Ascending aorta (tissue), 2 donors: ENCODE measurements around the gene PPP1R3G. TPM values are rescaled to one million over a fixed set of nuclear protein-coding genes. Genes with fewer than 3 reads are reported as not detected.

Experiments
- DNase-seq, 2 donors: peaks; one replicate each; pipeline ENCODE4 v3.0.0-alpha.2; 2019; ENCODE audit warnings: low spot score in 2 of 2
- H3K27ac ChIP-seq, 2 donors: fragments of 200-600 bp; sonication (generic); one replicate each; pipeline ENCODE4 v1.5.1; 2016 to 2017; ENCODE audit warnings: mild to moderate bottlenecking in 1 of 2
- H3K27me3 ChIP-seq: fragments of 200-600 bp; sonication (generic); one replicate; pipeline ENCODE4 v1.5.1; 2017
- H3K36me3 ChIP-seq, 2 donors: fragments of 200-600 bp; sonication (generic); one replicate each; pipeline ENCODE4 v1.5.1; 2016
- H3K4me1 ChIP-seq, 2 donors: fragments of 200-600 bp; sonication (generic); one replicate each; pipeline ENCODE4 v1.5.1; 2016 to 2017; ENCODE audit warnings: mild to moderate bottlenecking in 1 of 2
- H3K4me3 ChIP-seq, 2 donors: fragments of 200-600 bp; sonication (generic); one replicate each; pipeline ENCODE4 v1.5.1; 2016 to 2017; ENCODE audit warnings: mild to moderate bottlenecking in 1 of 2
- H3K9me3 ChIP-seq, 2 donors: fragments of 200-600 bp; sonication (generic); one replicate each; pipeline ENCODE4 v1.5.1; 2016
- CTCF ChIP-seq, 3 experiments: fragments of 200-600 bp in 2 of 3; fragments of 450-650 bp in 1 of 3; sonication (generic) in 2 of 3; IDR thresholded peaks; one replicate each; pipeline ENCODE4 v1.5.1; 2016 to 2019; ENCODE audit warnings: antibody characterized with exemption in 3 of 3, mild to moderate bottlenecking in 1 of 3, moderate library complexity in 1 of 3
- intact Hi-C: fragments of 100-400 bp; cut with DNase I; formaldehyde crosslinking; loops from one replicate; pipeline ENCODE4 v1.15.1; 2023
- total RNA-seq: library from RNA; depleted of rRNA; stranded (reverse); fragments of >200 nt; gene quantifications from one replicate; pipeline ENCODE4 v1.1.0, GENCODE V29; 2016

Gene PPP1R3G
- total RNA-seq, 1 donor from 2014 or later: 1.1 TPM

GRCh38 chr6:5125152-5126006 is 40.2 kb downstream of the PPP1R3G start:
- no peak for TF ChIP-seq CTCF (IDR thresholded peaks at IDR 0.05)
- no peak overlapping the region for H3K4me3 ChIP-seq
- no peaks in the 10 kb centered on the region for H3K36me3 ChIP-seq
- H3K4me1 ChIP-seq: no peaks in the 10 kb centered on the region
- DNase-seq: no peak
- H3K9me3 ChIP-seq: no peaks in the 10 kb centered on the region
- H3K27ac ChIP-seq: no peak overlapping the region
- no peaks in the 10 kb centered on the region for H3K27me3 ChIP-seq
- intact Hi-C loops: no loop called here

GRCh38 chr6:5126214-5126613 is 41.1 kb downstream of the PPP1R3G start:
- Histone ChIP-seq H3K4me3 (no peak overlapping the region), H3K4me1 (no peaks in the 10 kb centered on the region), H3K27ac (no peak overlapping the region), H3K9me3 (no peaks in the 10 kb centered on the region), H3K27me3 (no peaks in the 10 kb centered on the region), H3K36me3 (no peaks in the 10 kb centered on the region)
- no peak for DNase-seq
- TF ChIP-seq CTCF (IDR thresholded peaks at IDR 0.05): no peak
- intact Hi-C loops: no loop called here

GRCh38 chr6:5127106-5127687 is 42.1 kb downstream of the PPP1R3G start:
- Histone ChIP-seq H3K4me3 (no peak overlapping the region), H3K4me1 (no peaks in the 10 kb centered on the region), H3K27ac (no peak overlapping the region), H3K27me3 (no peaks in the 10 kb centered on the region), H3K9me3 (no peaks in the 10 kb centered on the region), H3K36me3 (no peaks in the 10 kb centered on the region)
- intact Hi-C loops: no loop called here
- no peak for DNase-seq
- no peak for TF ChIP-seq CTCF (IDR thresholded peaks at IDR 0.05)

- no peak for TF ChIP-seq CTCF (IDR thresholded peaks at IDR 0.05)
- intact Hi-C loops: no loop called here
- DNase-seq: no peak
- no peaks in the 10 kb centered on the region for H3K36me3 ChIP-seq
- no peaks in the 10 kb centered on the region for H3K9me3 ChIP-seq
- no peak overlapping the region for H3K27ac ChIP-seq
- no peak overlapping the region for H3K4me3 ChIP-seq
- no peaks in the 10 kb centered on the region for H3K4me1 ChIP-seq
- no peaks in the 10 kb centered on the region for H3K27me3 ChIP-seq
These were observed 43.2 kb downstream of the PPP1R3G start for GRCh38 chr6:5128351-5128750.

GRCh38 chr6:5130135-5130866 is 45.2 kb downstream of the PPP1R3G start:
- Histone ChIP-seq H3K27ac (no peak overlapping the region), H3K4me1 (no peaks in the 10 kb centered on the region), H3K27me3 (no peaks in the 10 kb centered on the region), H3K9me3 (no peaks in the 10 kb centered on the region), H3K4me3 (no peak overlapping the region), H3K36me3 (no peaks in the 10 kb centered on the region)
- intact Hi-C loops: no loop called here
- no peak for DNase-seq
- no peak for TF ChIP-seq CTCF (IDR thresholded peaks at IDR 0.05)
